ENCODE results near the gene SUCLG2.

Gene SUCLG2

GRCh38 chr3:67624687-67625086 lies 29.7 kb downstream of the SUCLG2 start:
- Histone ChIP-seq H2BK5ac (ENCODE audit: low read depth, low read length, poor library complexity, severe bottlenecking) (no peak overlapping the region), H3K27ac (ENCODE audit: low read length, poor library complexity, severe bottlenecking) (no peak overlapping the region), H3K4me3 (ENCODE audit: insufficient read depth in 1 of 2, low read depth in 1 of 2, low read length in 2 of 2) (no peak overlapping the region), H3K4ac (ENCODE audit: low read depth in 1 of 2, low read length in 2 of 2) (no peak overlapping the region), H4K91ac (ENCODE audit: low read length) (no peak overlapping the region), H3K36me3 (ENCODE audit: control insufficient read depth in 1 of 2, insufficient read depth in 2 of 2, low read depth in 1 of 2, low read length in 2 of 2) (peaks cover 12 to 32% of the 10 kb centered on the region in 2 experiments), H3K79me1 (replicated peaks; ENCODE audit: low read length, poor library complexity, severe bottlenecking) (peaks cover 39% of the 10 kb centered on the region), H3K18ac (ENCODE audit: low read depth in 1 of 2, low read length in 2 of 2) (no peak overlapping the region), H2AFZ (ENCODE audit: low read depth, low read length) (no peak overlapping the region), H2BK15ac (ENCODE audit: low read depth, poor library complexity, severe bottlenecking) (no peak overlapping the region), H3K4me2 (ENCODE audit: low read length, poor library complexity, severe bottlenecking) (no peak overlapping the region), H2AK5ac (ENCODE audit: low read length, severe bottlenecking) (no peak overlapping the region), H2BK12ac (ENCODE audit: low read length in 2 of 2) (no peak overlapping the region), H3K9me3 (ENCODE audit: control insufficient read depth, low read length) (no peaks in the 10 kb centered on the region), H2BK120ac (ENCODE audit: low read depth, low read length) (no peak overlapping the region), H3K14ac (ENCODE audit: low read length in 2 of 2) (no peak overlapping the region), H3K9ac (ENCODE audit: low read length) (no peak overlapping the region), H3K23ac (ENCODE audit: low read length in 2 of 2) (no peak overlapping the region), H3K4me1 (ENCODE audit: control insufficient read depth, insufficient read depth, low read depth, low read length) (no peaks in the 10 kb centered on the region), H4K8ac (ENCODE audit: low read length) (no peak overlapping the region), H3K27me3 (ENCODE audit: control insufficient read depth in 1 of 2, insufficient read depth in 1 of 2, low read length in 2 of 2) (no peaks in the 10 kb centered on the region)
- no peak for DNase-seq
- WGBS = 93% methylated on average over 2 of the region's 2 CpGs

DNA sequence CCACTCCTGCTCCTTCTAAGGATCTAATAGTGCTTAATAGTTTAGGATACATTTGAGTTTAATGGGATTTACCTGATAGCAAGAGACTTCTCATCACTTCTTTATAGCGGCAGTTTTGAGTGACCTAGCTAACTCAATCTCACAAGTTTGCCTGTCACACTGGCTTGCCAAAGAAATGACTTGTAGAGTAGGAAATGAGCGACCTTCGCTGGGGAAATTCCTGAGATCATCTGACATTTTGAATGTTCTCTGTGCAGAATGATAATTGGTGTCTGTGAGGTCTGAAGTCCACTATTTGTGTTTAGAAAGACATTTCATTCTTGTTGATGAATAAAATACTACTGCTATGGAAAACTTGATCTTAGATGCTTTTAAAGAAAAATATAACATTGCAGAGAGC lies 30.3 kb downstream of the SUCLG2 start:
- Histone ChIP-seq H3K79me1 (replicated peaks; ENCODE audit: low read length, poor library complexity, severe bottlenecking) (peaks cover 35% of the 10 kb centered on the region), H3K18ac (ENCODE audit: low read depth in 1 of 2, low read length in 2 of 2) (no peak overlapping the region), H2AK5ac (ENCODE audit: low read length, severe bottlenecking) (no peak overlapping the region), H3K36me3 (ENCODE audit: control insufficient read depth in 1 of 2, insufficient read depth in 2 of 2, low read depth in 1 of 2, low read length in 2 of 2) (peaks cover 12 to 39% of the 10 kb centered on the region in 2 experiments), H4K91ac (ENCODE audit: low read length) (no peak overlapping the region), H3K9ac (ENCODE audit: low read length) (no peak overlapping the region), H3K4me3 (ENCODE audit: insufficient read depth in 1 of 2, low read depth in 1 of 2, low read length in 2 of 2) (no peak overlapping the region), H2AFZ (ENCODE audit: low read depth, low read length) (no peak overlapping the region), H2BK120ac (ENCODE audit: low read depth, low read length) (no peak overlapping the region), H3K4me1 (ENCODE audit: control insufficient read depth, insufficient read depth, low read depth, low read length) (no peaks in the 10 kb centered on the region), H3K4ac (ENCODE audit: low read depth in 1 of 2, low read length in 2 of 2) (no peak overlapping the region), H3K27ac (ENCODE audit: low read length, poor library complexity, severe bottlenecking) (no peak overlapping the region), H3K4me2 (ENCODE audit: low read length, poor library complexity, severe bottlenecking) (no peak overlapping the region), H2BK15ac (ENCODE audit: low read depth, poor library complexity, severe bottlenecking) (no peak overlapping the region), H3K14ac (ENCODE audit: low read length in 2 of 2) (no peak overlapping the region), H2BK12ac (ENCODE audit: low read length in 2 of 2) (no peak overlapping the region), H3K9me3 (ENCODE audit: control insufficient read depth, low read length) (no peaks in the 10 kb centered on the region), H3K23ac (ENCODE audit: low read length in 2 of 2) (no peak overlapping the region), H3K27me3 (ENCODE audit: control insufficient read depth in 1 of 2, insufficient read depth in 1 of 2, low read length in 2 of 2) (no peaks in the 10 kb centered on the region), H2BK5ac (ENCODE audit: low read depth, low read length, poor library complexity, severe bottlenecking) (no peak overlapping the region), H4K8ac (ENCODE audit: low read length) (no peak overlapping the region)
- DNase-seq = no peak
- 100% methylated on average over 2 of the region's 3 CpGs for WGBS

- H2AK5ac ChIP-seq (ENCODE audit: low read length, severe bottlenecking) = no peak overlapping the region
- no peak overlapping the region for H3K4me2 ChIP-seq (ENCODE audit: low read length, poor library complexity, severe bottlenecking)
- H3K4me1 ChIP-seq (ENCODE audit: control insufficient read depth, insufficient read depth, low read depth, low read length) = no peaks in the 10 kb centered on the region
- H4K8ac ChIP-seq (ENCODE audit: low read length) = no peak overlapping the region
- peaks cover 12 to 41% of the 10 kb centered on the region in 2 experiments for H3K36me3 ChIP-seq (ENCODE audit: control insufficient read depth in 1 of 2, insufficient read depth in 2 of 2, low read depth in 1 of 2, low read length in 2 of 2)
- no peak overlapping the region for H2BK15ac ChIP-seq (ENCODE audit: low read depth, poor library complexity, severe bottlenecking)
- no peak overlapping the region for H3K18ac ChIP-seq (ENCODE audit: low read depth in 1 of 2, low read length in 2 of 2)
- no peak overlapping the region for H2AFZ ChIP-seq (ENCODE audit: low read depth, low read length)
- H3K4ac ChIP-seq (ENCODE audit: low read depth in 1 of 2, low read length in 2 of 2) = no peak overlapping the region
- no peaks in the 10 kb centered on the region for H3K27me3 ChIP-seq (ENCODE audit: control insufficient read depth in 1 of 2, insufficient read depth in 1 of 2, low read length in 2 of 2)
- no peak overlapping the region for H4K91ac ChIP-seq (ENCODE audit: low read length)
- no peak overlapping the region for H2BK120ac ChIP-seq (ENCODE audit: low read depth, low read length)
- no peak overlapping the region for H2BK5ac ChIP-seq (ENCODE audit: low read depth, low read length, poor library complexity, severe bottlenecking)
- H3K9me3 ChIP-seq (ENCODE audit: control insufficient read depth, low read length) = no peaks in the 10 kb centered on the region
- DNase-seq = no peak
- no peak overlapping the region for H3K14ac ChIP-seq (ENCODE audit: low read length in 2 of 2)
- peaks cover 30% of the 10 kb centered on the region for H3K79me1 ChIP-seq (replicated peaks; ENCODE audit: low read length, poor library complexity, severe bottlenecking)
- H3K9ac ChIP-seq (ENCODE audit: low read length) = no peak overlapping the region
- no peak overlapping the region for H3K27ac ChIP-seq (ENCODE audit: low read length, poor library complexity, severe bottlenecking)
- WGBS = 100% methylated on average over 1 of the region's 2 CpGs
- H3K23ac ChIP-seq (ENCODE audit: low read length in 2 of 2) = no peak overlapping the region
- H2BK12ac ChIP-seq (ENCODE audit: low read length in 2 of 2) = no peak overlapping the region
- H3K4me3 ChIP-seq (ENCODE audit: insufficient read depth in 1 of 2, low read depth in 1 of 2, low read length in 2 of 2) = no peak overlapping the region
These were observed 31.8 kb downstream of the SUCLG2 start for GRCh38 chr3:67622652-67623051.

DNA sequence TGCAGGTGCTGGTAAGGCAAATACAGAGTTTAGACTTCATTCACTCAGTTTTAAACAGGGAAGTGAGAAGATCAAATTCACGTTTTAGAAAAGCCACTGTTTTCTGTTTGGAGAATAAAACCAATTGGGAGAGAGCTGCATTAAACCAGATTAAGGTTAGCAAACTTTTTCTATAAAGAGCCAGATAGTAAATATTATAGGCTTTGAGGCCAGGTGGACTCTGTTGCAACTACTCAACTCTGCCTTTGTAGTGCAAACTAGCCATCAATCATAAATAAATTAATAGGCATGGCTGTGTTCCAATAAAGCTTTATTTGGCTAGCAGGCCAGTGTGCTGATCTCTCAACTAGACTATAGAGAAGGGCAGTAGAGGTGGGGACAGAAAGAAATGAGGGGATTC lies 33.5 kb downstream of the SUCLG2 start:
- WGBS = 100% methylated on average over 1 of the region's 1 CpG

More for the DNA sequence above, 33.5 kb downstream of the SUCLG2 start:
- Histone ChIP-seq H3K4me2 (ENCODE audit: low read length, poor library complexity, severe bottlenecking) (no peak overlapping the region), H3K9ac (ENCODE audit: low read length) (no peak overlapping the region), H4K8ac (ENCODE audit: low read length) (no peak overlapping the region), H3K36me3 (ENCODE audit: control insufficient read depth in 1 of 2, insufficient read depth in 2 of 2, low read depth in 1 of 2, low read length in 2 of 2) (peaks cover 8 to 56% of the 10 kb centered on the region in 2 experiments), H2BK15ac (ENCODE audit: low read depth, poor library complexity, severe bottlenecking) (no peak overlapping the region), H3K27me3 (ENCODE audit: control insufficient read depth in 1 of 2, insufficient read depth in 1 of 2, low read length in 2 of 2) (no peaks in the 10 kb centered on the region), H3K4me3 (ENCODE audit: insufficient read depth in 1 of 2, low read depth in 1 of 2, low read length in 2 of 2) (no peak overlapping the region), H4K91ac (ENCODE audit: low read length) (no peak overlapping the region), H2BK12ac (ENCODE audit: low read length in 2 of 2) (no peak overlapping the region), H2BK120ac (ENCODE audit: low read depth, low read length) (no peak overlapping the region), H2AFZ (ENCODE audit: low read depth, low read length) (no peak overlapping the region), H3K14ac (ENCODE audit: low read length in 2 of 2) (no peak overlapping the region), H2AK5ac (ENCODE audit: low read length, severe bottlenecking) (no peak overlapping the region), H2BK5ac (ENCODE audit: low read depth, low read length, poor library complexity, severe bottlenecking) (no peak overlapping the region), H3K27ac (ENCODE audit: low read length, poor library complexity, severe bottlenecking) (no peak overlapping the region), H3K4me1 (ENCODE audit: control insufficient read depth, insufficient read depth, low read depth, low read length) (no peaks in the 10 kb centered on the region), H3K9me3 (ENCODE audit: control insufficient read depth, low read length) (no peaks in the 10 kb centered on the region), H3K79me1 (replicated peaks; ENCODE audit: low read length, poor library complexity, severe bottlenecking) (peaks cover 32% of the 10 kb centered on the region), H3K4ac (ENCODE audit: low read depth in 1 of 2, low read length in 2 of 2) (no peak overlapping the region), H3K18ac (ENCODE audit: low read depth in 1 of 2, low read length in 2 of 2) (no peak overlapping the region), H3K23ac (ENCODE audit: low read length in 2 of 2) (no peak overlapping the region)
- DNase-seq = no peak
